Hematopoietic multipotent progenitor cell treated with erythropoietin and hydrocortisone succinate and interleukin-3 and kit ligand, for 15 days (in vitro differentiated cells): ENCODE measurements around the gene TUBA1A.
"Not testable (repeated sequence)": the region's sequence is repeated elsewhere in the genome, so short reads cannot be mapped to it uniquely, and the experiment has no call there.

Experiments used
- DNase-seq: peaks from one replicate; pipeline ENCODE4 v3.0.0-alpha.2; 2015; ENCODE audit warnings: low spot score

TUBA1A gene

GRCh38 chr12:49200919-49201594 lies 12.2 kb upstream of the TUBA1A start:
- DNase-seq: no peak

- DNase-seq: no peak
These were observed 9.7 kb upstream of the TUBA1A start for GRCh38 chr12:49198431-49199155.

GRCh38 chr12:49197256-49197655 lies 8.4 kb upstream of the TUBA1A start:
- DNase-seq: no peak

GRCh38 chr12:49195736-49196135 lies 6.9 kb upstream of the TUBA1A start:
- DNase-seq: no peak

- not testable (repeated sequence) for DNase-seq
These were observed 4.9 kb upstream of the TUBA1A start for GRCh38 chr12:49193746-49194145.

GRCh38 chr12:49191498-49191897 lies 2.6 kb upstream of the TUBA1A start:
- DNase-seq: not testable (repeated sequence)

GRCh38 chr12:49190974-49191373 lies 2.1 kb upstream of the TUBA1A start:
- no peak for DNase-seq

GRCh38 chr12:49189731-49190716 lies 1.1 kb upstream of the TUBA1A start:
- DNase-seq: no peak

- DNase-seq: peak; percentile 50
These were observed 522 bp downstream of the TUBA1A start for GRCh38 chr12:49188201-49188915.

- no peak for DNase-seq
These were observed 1.7 kb downstream of the TUBA1A start for GRCh38 chr12:49187184-49187583.

- DNase-seq: not testable (repeated sequence)
These were observed 2.6 kb downstream of the TUBA1A start for GRCh38 chr12:49186307-49186706.

GRCh38 chr12:49184697-49185096 lies 4.2 kb downstream of the TUBA1A start:
- not testable (repeated sequence) for DNase-seq

GRCh38 chr12:49183214-49183950 lies 5.5 kb downstream of the TUBA1A start:
- DNase-seq: not testable (repeated sequence)

- DNase-seq: no peak
These were observed 14.7 kb downstream of the TUBA1A start for GRCh38 chr12:49174218-49174617.

GRCh38 chr12:49170924-49171323 lies 18.0 kb downstream of the TUBA1A start:
- no peak for DNase-seq

GRCh38 chr12:49165114-49165513 lies 23.8 kb downstream of the TUBA1A start:
- no peak for DNase-seq

- DNase-seq: not testable (repeated sequence)
These were observed 27.0 kb downstream of the TUBA1A start for GRCh38 chr12:49161901-49162300.

GRCh38 chr12:49161092-49161795 lies 27.6 kb downstream of the TUBA1A start:
- DNase-seq: no peak

GRCh38 chr12:49160399-49160798 lies 28.5 kb downstream of the TUBA1A start:
- no peak for DNase-seq

GRCh38 chr12:49154221-49154620 lies 34.7 kb downstream of the TUBA1A start:
- no peak for DNase-seq
